HG03565 (cell line): ENCODE data around the gene SPAG9.

Source experiments
- ATAC-seq: cut with Tn5 transposase; IDR thresholded peaks from one replicate; pipeline ENCODE4 v1.9.1; 2021; ENCODE audit warnings: mild to moderate bottlenecking, moderate library complexity; ENCODE audit not compliant: unreplicated experiment

The SPAG9 gene

DNA sequence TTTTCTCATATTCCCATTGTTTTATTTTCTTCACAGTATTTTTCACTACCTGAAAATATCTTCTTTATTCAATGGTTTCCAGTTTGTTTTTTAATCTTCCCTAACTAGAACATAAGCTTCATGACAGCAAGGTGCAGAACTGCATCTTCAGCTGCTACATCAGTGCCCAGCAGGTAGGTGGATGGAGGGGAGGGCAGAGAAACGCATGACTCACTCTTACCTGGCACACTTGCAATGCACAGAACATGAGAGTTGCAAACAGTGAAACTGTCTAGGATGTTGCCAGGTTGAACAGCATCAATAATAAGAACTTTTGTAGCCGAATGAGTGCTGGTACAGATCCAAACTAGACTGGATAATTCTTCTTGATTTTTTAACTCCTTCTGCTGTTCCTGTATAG, 127.1 kb downstream of the SPAG9 start:
- ATAC-seq, result no peak

- ATAC-seq, result no peak
Observed at GRCh38 chr17:50989149-50989548, 131.5 kb downstream of the SPAG9 start.

DNA sequence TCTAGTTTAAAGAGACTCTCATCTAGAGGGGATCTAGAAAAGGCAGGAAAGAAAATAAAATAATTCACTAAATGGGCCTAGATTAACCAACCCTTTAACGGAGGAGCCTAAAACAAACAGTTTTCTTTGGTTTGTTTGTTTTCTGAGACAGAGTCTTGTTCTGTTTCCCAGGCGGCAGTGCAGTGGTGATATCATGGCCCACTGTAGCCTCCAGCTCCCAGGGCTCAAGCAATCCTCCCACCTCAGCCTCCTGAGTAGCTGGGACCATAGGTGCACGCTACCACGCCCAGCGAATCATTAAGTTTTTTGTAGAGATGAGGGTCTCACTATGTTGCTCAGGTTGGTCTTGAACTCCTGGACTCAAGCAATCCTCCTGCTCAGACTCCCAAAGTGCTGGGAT, 132.2 kb downstream of the SPAG9 start:
- no peak for ATAC-seq

DNA sequence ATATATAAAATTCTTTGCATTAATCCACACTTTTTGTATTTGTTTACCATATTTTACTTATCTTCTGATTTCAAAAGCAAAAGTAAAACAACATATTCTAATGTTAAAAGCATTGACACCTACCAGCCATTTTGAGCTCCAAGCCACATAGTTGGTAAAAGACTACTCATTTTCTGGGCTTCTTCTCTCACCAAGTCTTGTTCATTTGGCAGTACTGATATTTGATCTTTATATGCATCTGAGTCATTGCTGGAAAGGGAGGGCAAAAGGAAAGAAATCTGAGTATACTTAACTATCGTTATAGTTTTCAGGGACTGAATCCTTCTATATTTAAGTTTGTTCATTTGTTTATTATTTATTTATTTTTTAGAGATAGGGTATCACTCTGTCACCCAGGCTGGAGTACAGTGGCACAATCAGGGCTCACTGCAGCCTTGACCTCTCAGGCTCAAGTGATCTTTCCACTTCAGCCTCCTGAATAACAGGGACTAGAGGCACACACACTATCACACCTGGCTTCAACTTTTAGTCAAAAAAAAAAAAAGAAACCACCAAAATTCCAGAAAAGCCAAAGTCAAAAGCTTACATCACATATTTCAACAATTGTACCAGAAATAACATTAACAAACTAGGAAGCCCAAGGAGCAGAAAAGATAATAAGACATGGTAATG, 133.5 kb downstream of the SPAG9 start:
- no peak for ATAC-seq

GRCh38 chr17:50981279-50981678, 139.4 kb downstream of the SPAG9 start:
- no peak for ATAC-seq

DNA sequence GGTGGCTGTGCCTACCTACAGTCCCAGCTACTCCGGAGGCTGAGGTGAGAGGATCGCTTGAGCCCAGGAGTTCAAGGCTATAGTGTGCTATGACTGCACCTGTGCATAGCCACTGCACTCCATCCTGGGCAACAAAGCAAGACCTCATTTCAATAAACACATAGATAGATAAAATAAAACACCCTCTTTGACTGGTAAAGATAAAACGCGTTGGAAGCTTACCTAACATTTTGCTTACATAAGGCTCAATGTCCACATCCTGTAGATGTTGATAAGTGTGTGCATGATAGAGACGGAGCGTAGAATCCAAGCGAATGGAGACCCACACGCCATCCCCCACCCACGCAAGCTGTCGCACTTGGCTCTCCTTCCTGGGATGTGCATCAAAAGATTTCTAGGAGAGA, 141.1 kb downstream of the SPAG9 start:
- no peak for ATAC-seq

DNA sequence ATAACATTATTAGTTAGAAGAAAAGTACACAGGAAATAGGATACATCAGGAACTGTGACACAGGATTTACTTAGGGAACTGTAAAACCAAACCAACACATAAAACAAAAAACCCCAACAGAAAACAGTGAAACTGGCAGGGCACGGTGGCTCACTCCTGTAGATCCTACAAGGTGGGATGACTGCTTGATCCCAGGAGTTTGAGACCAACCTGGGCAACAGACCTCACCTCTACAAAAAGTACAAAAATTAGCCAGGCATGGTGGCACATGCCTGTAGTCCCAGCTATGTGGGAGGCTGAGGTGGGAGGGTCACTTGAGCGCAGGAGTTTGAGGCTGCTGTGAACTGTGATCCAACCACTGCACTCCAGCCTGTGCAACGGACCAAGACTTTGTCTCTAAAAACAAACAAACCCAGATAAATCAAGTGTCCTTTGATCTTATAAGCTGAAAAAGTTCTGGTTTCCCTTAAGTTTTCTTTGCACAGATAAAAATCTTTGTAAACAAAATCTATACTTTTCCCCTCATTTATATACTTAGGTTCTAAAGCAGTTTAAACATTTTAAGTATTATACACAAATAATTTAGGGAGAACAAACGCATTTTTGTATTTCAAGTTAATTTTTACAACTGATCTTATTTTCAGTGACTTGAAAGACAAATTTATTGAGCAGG, 143.0 kb downstream of the SPAG9 start:
- no peak for ATAC-seq

DNA sequence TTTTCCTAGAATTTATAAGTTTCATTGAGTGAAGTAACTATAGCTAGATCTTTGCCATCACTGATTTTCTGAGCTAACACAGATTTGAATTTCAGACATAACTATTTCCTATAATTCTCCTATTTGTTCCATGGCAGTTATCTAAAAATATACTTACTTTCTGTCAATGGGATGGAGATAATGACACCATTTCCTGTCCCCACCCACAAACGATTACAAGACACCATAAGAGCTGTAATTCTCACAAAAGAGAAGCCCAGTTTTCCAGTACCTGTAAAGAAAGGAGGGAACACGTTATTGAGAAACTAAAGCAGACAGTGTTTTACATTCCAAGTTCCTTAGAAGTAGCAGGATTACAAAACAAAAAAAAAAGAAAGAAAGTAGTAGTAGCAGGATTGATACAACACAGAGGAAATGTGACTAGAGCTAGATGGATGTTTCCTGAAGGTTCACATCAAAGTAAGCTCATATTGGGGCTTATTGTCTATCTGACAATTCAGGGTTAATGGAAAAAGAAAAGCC, 143.7 kb downstream of the SPAG9 start:
- ATAC-seq, result no peak

DNA sequence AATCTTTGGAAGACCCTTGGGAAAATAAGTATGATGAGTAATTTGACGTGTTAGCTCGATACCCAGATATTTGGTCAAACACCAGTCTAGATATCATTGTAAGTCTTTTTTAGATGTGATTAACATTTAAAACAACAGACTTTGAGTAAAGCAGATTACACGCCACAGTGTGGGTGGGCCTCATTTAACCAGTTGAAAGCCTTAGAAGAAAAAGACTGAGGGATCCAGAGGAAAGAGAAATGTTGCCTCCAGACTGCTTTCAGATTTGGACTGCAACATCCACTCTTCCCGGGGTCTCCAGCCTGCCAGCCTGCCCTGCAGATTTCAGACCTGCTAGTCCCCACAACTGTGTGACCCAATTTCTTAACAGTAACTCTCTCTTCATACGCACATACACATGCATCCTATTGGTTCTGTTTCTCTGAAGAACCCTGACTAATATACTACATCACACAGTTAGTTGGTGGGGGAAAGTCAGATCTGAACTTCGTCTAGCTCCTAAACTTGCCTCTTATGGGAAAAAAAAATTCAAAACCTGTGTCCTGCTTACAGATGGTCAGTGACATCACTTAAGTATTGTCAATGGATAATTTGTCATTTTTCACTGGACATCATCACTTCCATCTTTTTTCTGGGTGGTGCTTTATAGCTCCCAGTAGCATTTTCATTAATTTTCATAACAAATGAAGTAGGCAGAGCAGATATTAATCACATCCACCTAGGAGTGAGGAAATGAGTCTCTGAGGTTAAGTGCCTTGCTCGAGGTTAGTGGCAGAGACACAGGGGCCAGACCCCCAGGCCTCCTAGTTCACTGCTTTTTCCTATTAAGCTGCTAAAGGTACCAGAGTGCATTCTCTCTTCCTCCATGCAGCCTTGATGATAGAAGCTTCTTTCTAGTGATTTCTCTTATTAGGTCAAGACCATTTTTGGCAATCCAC, 146.8 kb downstream of the SPAG9 start:
- ATAC-seq, result no peak

DNA sequence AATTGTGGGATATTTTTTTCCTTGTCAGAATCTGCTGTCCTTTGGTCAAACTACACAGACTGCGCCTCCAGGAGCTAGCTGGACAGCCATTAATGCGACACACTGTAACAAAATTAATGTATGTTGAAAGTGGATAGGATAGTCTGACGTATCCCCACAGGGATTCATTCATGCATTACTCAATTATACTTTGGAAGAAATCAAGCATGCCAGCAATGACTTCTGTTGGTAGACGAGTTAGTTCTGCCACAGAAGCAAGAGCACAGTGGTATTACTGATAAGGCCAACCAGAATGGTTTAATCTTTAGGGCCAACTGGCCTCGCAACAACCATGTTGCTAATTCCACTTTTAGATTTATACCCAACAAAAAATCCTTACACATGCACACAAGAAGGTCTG, 148.1 kb downstream of the SPAG9 start:
- no peak for ATAC-seq

- ATAC-seq, result no peak
Observed at GRCh38 chr17:50967795-50968194, 152.9 kb downstream of the SPAG9 start.

DNA sequence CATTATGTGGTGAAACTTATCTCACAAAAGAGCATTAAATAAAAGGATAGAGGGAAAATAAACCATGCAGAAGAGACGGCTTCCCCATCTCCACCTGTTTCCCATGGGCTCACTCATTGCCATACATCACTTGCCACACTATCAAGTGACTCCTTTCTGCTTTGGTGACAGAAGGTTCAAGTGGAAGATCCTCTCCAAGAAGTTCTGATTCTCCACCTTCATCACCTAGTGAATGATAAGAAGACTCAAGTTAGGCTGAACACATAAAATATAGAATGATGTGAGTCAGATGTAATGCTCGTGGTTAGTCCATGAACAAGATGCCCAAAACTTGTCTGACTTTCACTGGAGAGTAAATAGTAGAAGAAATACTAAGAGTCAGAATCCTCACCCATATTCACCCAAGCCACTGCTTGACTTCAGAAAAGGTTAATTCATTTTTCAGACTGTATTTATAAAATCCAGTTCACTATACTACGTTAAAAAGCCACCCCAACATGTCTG, 154.5 kb downstream of the SPAG9 start:
- no peak for ATAC-seq

- no peak for ATAC-seq
Observed at GRCh38 chr17:50963139-50963538, 157.5 kb downstream of the SPAG9 start.

GRCh38 chr17:50961282-50962220, 159.1 kb downstream of the SPAG9 start:
- ATAC-seq, result no peak

DNA sequence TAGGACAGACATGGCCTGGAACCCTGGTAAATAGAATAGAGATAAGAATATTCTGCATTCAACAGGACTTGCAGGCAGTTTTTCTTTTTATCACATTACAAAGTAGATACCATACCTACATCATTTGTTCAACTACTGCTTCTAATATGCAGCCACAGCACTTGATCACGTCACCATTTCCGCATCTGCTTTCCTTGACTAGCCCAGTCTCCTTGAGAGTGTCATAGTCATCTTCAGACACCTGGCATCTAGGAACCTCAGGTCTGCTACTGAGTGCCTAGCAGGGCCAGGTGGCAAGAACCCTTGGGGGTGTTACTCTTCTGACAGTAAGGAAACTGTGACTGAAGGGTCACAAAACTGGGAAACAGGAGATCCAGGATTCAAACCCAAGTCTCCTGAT, 161.3 kb downstream of the SPAG9 start:
- ATAC-seq, result no peak

- no peak for ATAC-seq
Observed at GRCh38 chr17:50957600-50958575, 162.8 kb downstream of the SPAG9 start.

DNA sequence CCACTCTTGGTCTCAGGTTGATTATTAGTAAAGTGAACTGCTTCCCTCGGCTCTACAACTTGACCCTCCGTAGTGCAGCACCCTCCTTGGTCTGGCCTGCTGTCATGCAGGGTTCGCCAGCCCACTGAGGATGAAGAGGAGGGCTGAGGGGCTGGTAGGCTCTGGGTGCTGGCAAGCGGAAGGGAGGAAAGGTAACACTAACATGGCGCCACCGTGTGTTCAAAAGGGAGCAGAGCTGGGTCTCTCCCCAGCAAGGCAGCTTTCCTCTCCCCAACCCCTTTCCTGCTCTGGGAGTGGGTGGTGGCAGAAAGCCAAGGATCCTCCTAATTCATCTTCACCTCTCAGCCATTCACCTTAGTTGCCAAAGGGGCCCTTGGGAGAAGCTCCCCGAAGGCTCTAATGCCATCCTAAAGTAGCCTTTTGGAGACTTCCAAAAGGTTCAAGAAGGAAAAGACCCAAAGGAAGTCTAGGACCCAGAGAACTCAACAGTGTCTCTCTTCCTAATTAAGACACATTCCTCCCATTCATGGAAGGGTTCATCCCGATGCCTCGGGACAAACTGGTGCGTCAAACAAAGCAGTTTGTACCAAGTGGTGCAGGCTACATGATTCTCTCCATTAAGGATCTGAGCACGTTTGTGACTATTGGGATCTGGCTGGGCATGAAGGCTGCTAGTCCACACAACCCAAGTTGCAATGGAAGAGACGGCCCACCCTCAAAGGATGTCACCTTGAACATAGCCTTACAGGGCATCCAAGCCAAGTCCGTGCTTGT, 163.7 kb downstream of the SPAG9 start:
- peak; percentile 46 for ATAC-seq

DNA sequence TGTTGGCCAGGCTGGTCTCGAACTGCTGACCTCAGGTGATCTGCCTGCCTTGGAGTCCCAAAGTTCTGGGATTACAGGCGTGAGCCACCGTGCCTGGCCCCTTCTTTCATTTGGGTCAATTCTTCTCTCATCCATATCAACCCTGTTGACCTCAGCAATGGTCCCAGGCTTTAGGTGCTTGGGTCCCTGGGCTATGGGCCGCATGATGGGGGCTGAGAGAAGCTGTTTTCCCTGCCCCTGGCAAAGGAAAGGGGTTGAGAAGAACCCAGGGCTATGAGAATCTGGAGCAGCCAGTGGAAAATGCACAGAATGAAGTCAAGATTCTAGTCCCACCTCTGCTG, 164.3 kb downstream of the SPAG9 start:
- no peak for ATAC-seq
